HG02623 (cell line): ENCODE results near the gene PARK7.

Experiments
- ATAC-seq: cut with Tn5 transposase; IDR thresholded peaks from one replicate; pipeline ENCODE4 v1.9.1; 2021; ENCODE audit warnings: moderate library complexity; ENCODE audit not compliant: unreplicated experiment

The PARK7 gene

GRCh38 chr1:8006037-8006963, 44.8 kb downstream of the PARK7 start:
- ATAC-seq, result no peak

- no peak for ATAC-seq
Observed at GRCh38 chr1:8009043-8010002, 47.8 kb downstream of the PARK7 start.

GRCh38 chr1:8010080-8010664, 48.7 kb downstream of the PARK7 start:
- ATAC-seq, result no peak

- no peak for ATAC-seq
Observed at GRCh38 chr1:8011016-8011415, 49.5 kb downstream of the PARK7 start.

GRCh38 chr1:8011923-8012858, 50.7 kb downstream of the PARK7 start:
- no peak for ATAC-seq

- no peak for ATAC-seq
Observed at GRCh38 chr1:8012955-8013354, 51.4 kb downstream of the PARK7 start.

GRCh38 chr1:8013399-8013798, 51.9 kb downstream of the PARK7 start:
- no peak for ATAC-seq

- no peak for ATAC-seq
Observed at GRCh38 chr1:8013800-8014199, 52.3 kb downstream of the PARK7 start.

GRCh38 chr1:8014381-8014988, 53.0 kb downstream of the PARK7 start:
- no peak for ATAC-seq

GRCh38 chr1:8015036-8015808, 53.7 kb downstream of the PARK7 start:
- ATAC-seq, result no peak

- ATAC-seq, result no peak
Observed at GRCh38 chr1:8015809-8016165, 54.3 kb downstream of the PARK7 start.

GRCh38 chr1:8016210-8016894, 54.8 kb downstream of the PARK7 start:
- no peak for ATAC-seq

- ATAC-seq, result no peak
Observed at GRCh38 chr1:8016895-8017241, 55.4 kb downstream of the PARK7 start.

- no peak for ATAC-seq
Observed at GRCh38 chr1:8017495-8018197, 56.1 kb downstream of the PARK7 start.

- no peak for ATAC-seq
Observed at GRCh38 chr1:8018492-8019228, 57.1 kb downstream of the PARK7 start.

GRCh38 chr1:8019229-8019620, 57.7 kb downstream of the PARK7 start:
- no peak for ATAC-seq

GRCh38 chr1:8020032-8020431, 58.5 kb downstream of the PARK7 start:
- ATAC-seq, result no peak
